Measurements from ENCODE around the gene NHERF1.

NHERF1 gene

GRCh38 chr17:74769856-74770497, 21.5 kb downstream of the NHERF1 start:
- no peak for DNase-seq

DNA sequence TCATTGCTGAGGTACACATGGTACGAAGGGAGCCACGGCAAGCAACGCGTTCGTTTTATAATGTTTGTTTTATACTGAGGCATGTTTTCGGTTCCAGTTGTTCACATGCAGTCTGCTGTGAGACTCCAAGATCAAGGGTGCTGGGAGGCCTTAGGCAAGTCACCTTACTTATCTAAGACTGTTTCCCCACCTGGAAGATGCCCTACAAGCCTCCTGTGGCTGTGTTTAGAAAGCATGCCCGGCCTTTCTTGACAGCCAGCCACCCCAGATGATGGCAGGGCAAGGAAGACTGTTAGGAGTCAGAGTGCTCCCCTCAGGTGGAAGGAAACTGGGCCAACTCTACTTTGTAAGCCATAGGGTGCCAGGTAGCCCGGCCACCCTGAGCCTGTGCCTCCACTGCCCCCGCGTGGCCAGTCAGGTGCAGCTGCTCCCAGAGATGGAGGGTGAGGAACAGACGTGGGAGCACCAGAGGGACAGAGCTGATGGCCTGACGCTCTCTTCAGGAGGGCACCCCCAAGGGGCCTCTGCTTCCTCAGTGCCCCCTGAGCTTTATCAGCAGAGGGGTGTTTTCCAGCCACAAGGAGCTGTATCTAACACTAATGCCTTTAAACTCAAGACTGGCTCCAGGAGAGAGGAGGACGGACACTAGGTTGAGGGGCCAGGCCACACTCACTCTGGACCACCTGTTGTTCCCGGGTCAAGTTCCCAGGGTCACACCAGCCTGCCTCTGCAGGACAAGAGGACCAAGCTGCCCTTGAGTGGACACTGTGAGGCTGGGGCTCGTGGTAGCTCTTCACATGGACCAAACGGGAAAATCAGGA, 22.3 kb downstream of the NHERF1 start:
- peak; percentile 75 for DNase-seq

DNA sequence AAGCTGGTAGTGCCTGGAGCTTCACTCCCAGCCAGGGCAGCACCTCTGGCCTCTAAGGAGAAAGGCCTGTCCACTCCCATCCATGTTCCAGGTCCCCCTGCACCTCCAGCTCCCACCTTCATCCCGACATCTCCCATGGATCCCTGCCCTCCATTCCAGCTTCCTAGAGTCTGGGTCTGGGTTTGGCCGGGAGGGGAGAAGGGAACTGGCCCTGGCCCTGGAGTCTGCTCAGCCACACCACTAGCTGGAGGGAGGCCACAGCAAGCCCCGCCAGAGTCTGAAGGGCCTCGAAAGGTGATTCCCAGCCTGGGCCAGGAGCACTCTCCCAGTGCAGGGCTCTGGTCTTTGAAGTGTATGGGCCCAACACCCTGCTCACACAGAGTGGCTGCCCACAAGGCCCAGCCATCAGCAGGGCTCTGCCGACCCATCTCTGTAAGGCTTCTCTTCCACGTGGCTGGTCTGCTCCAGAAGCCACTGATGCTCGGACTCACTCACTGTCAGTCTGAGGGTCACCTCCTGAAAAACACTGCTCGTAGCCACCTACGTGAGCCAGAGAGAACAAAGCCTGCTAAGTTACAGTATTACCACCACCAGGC, 23.0 kb downstream of the NHERF1 start:
- DNase-seq = no peak

- DNase-seq = no peak
These were observed 23.6 kb downstream of the NHERF1 start for GRCh38 chr17:74772053-74772452.

- no peak for DNase-seq
These were observed 25.0 kb downstream of the NHERF1 start for GRCh38 chr17:74773414-74773813.

DNA sequence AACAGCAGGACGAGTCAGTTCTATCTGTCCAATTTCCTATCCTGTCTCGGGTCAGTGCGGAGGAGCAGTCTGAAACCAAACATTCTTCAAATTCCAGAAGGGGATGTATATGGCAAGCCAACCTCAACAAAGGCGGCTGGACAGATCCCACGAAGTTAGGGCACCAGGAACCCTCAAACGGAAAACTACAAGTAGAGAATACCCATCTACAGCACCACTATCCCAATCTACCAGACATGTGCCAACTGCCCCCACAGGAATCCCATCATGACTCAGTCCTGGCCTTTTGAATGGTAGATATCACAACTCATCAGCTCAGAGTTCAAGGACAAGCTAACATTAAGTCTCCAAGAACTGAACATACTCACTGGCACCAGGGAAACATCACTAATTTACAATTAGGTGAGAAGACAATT, 25.5 kb downstream of the NHERF1 start:
- DNase-seq = no peak

DNA sequence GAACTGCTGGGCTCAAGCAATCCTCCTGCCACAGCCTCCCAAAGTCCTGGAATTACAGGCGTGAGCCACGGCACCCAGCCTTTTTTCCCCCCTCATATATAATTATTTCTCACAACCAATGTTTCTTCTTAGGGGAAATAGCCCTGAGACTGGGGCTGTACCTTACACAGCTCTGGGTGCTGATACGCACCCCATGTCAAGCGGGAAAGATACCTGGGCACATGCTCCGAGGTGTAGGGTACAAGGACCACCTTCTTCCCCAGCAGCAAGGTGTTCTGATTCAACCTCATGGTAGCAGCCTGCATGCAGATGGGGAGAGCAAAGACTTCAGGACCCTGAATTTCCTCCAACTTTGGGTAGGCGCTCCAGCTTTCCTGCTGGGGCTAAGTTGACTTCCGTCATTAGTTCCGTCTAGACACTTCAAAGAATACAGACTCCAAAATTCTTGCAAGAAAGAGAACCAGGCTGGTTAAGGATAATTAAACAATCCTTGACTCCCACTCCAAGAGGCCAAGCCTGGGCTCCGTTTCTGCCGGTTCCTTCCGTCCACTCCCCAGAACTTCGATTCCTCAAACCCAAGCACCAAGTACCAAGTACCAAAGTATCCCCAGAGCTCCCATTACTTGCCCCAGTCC, 27.1 kb downstream of the NHERF1 start:
- no peak for DNase-seq

DNA sequence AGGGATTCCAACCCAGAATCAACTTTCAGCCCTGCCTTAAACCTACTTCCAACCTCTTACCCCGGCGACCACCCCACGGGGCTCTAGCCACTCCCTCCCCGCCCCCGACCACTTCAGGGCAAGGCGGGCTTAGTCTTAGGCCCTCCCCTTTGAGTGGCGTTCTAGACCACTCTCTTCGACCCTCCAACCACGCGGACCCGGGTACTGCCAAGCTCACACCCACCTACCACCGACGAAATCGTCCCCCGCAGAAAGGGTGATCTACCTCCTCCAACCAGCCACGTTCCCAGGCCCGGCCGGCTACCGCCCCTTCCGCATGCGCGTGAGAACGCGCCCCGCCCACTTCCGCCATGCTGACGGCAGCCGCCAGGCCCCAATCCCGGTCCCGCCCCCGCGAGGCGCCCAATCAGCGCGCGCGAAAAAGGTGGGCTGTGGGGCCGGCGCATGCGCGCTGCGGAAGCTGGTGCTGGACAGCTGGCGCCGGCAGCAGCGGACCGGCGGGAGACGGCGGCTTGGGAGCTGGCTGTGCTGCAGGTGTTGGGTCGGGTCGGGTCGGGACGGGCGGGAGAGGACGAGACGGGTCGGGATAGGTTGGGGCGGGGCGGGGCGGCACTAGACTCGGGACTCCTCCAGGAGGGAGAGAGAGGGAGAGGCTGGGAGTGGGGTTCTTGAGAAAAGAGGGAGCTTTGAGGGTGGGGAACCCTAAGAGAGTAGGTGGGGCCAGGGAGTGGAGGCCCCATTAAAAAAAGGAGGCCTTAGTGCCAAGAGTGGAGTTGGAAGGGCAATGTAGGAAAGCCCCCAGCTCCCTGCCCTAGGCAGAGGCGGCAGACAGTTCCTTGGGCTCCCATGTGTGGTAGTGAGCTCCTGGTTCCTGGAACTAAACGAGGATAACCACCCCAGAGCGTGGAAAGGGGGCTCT, 27.9 kb downstream of the NHERF1 start, which contains the start of gene NAT9:
Gene NAT9, minus strand, starts transcription at position 302 of the 919 bp plus-strand sequence. CDS start 647 bp downstream, outside the sequence.
- peak; percentile 93 for DNase-seq

- DNase-seq = no peak
These were observed 28.6 kb downstream of the NHERF1 start for GRCh38 chr17:74776990-74777389.

DNA sequence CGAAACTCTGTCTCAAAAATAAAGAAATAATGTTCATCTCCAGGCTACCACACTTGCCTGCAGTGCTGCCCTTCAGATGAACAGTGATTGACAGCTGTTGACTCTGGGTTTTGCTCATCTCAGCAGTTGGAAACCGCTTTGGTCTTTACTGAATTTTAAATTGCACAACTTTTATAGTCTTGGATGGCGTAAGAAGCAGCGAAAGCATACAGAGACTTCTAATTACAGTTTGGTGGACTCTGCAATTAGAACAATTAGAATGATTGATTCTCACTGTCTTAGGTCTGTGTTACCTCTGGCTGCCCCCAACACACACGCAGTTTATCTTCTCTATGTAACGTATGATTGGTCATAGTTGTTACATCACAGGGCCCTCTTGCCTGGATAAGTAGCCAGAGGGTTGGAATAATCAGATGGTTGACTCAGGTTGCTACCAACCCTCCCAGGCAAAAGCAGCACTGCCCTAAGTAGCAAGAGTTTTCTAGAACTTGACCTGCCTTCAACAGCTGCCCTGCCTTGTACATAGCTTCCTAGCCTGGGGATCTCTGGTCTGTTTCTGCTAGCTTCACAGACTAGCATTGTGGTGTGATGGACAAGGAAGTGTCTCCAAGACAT, 29.6 kb downstream of the NHERF1 start:
- DNase-seq = no peak

GRCh38 chr17:74778960-74779359, 30.5 kb downstream of the NHERF1 start:
- no peak for DNase-seq

GRCh38 chr17:74779501-74779900, 31.1 kb downstream of the NHERF1 start:
- no peak for DNase-seq

GRCh38 chr17:74779948-74780400, 31.5 kb downstream of the NHERF1 start:
- DNase-seq = peak; percentile 17

GRCh38 chr17:74780443-74781238, 32.2 kb downstream of the NHERF1 start:
- DNase-seq = no peak

- DNase-seq = no peak
These were observed 34.1 kb downstream of the NHERF1 start for GRCh38 chr17:74782571-74782970.

- DNase-seq = no peak
These were observed 35.8 kb downstream of the NHERF1 start for GRCh38 chr17:74784125-74784810.

DNA sequence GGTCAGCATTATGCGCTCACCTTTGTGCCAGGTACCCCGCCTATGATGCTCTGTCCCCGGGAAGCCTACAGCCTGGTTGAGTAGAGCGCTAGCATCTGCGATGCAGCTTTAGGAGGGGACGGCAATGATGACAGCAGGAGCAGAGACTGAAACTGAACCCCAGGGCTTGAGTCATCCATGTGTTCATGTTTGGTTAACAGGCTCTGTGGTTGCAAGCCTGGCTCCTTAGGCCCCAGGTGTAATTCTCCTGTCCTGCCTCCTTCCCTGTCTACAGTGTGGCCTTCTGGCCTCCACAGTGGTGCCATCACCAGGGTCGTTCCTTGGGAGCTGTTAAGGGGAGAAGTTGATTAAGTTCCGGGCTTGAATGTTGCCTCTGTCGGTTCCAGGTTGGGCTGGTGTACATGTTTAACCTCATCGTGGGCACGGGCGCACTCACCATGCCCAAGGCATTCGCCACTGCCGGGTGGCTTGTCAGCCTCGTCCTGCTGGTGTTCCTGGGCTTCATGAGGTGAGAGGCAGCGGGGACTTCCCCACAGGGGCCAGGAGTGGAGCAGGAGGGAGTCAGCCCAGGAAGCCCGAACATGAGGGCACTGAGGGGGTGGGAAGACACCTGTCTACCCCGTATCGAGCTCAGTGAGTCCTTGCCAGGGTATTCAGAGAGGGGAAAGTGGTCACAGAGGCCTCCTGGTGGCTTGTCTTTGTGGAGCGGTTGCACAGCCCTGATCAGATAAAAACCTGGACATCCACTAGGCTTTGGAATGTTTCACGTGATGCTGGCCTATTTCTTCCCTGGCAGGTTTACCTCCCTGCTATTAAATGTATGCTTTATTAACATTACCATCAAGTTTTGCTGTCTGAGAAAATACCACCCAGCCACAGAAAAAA, 36.9 kb downstream of the NHERF1 start:
- DNase-seq = peak; percentile 48

DNA sequence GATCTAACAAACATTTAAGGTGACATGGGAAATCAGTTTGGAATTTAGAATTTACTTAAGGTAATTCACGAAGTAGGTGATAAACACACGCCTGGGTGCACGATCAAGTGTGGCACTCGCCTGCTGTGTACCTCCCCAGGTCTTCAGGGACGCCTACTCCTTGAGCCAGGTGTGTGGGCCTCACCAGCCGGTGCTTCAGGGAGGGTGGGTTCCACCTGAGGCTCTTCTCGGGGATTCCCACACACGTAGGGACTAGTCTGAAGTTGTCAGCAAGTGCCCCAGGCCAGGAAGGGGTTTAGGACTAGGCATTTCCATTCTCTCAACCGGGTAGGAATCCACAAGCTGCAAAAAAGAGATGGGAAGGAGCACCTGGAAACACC, 37.5 kb downstream of the NHERF1 start:
- DNase-seq = peak; percentile 57

DNA sequence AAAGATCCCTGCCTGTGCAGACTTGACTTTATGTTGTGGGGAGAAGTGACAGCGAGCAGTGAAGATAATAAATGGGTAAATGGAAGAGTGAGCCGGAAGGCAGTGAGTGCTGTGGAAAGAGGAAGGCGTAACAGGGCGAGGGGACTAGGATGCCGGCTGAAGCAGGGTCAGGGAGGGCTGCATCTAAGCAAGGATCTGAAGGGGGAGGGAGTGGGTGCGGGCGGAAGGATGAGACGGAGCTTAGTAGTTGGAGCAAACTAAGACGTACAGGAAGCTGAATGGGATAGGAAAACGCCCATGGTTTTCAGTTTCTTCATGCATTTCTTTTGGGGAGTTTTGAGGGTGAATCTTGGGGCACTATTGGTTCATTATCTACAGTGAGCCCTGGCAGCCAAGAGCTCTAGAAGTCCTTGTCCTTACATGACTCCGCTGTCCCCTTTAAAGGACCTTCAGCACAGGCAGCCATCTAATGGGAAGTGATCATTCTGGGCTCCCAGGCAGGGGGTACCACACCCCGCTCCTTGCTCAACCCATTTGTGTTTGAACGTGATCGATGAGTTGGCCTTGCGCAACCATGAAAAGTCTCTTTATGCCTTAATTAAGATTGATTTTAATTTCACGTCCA, 38.1 kb downstream of the NHERF1 start:
- DNase-seq = no peak
